ENCODE data around the gene IGFLR1. TPM values are rescaled to one million over a fixed set of nuclear protein-coding genes. Genes with fewer than 3 reads are reported as not detected.

The IGFLR1 gene
- total and polyA plus RNA-seq, 10 donors, result 16.5 to 64.7 (median 46.4) TPM

- 95 to 100% (median 96%) methylated on average over 2 of the region's 2 CpGs for WGBS, 5 donors
- DNase-seq, result no peak
- Histone ChIP-seq H3K9me3 (no peaks in the 10 kb centered on the region), H3K4me3 (no peak overlapping the region), H3K27ac (no peak overlapping the region), H3K36me3 (peaks cover 0 to 56% (median 15%) of the 10 kb centered on the region in 6 donors), H3K4me1 (peaks cover 25 to 51% (median 40%) of the 10 kb centered on the region in 6 donors), H3K27me3 (replicated peaks in 1 of 7) (peaks cover 0 to 23% (median 4%) of the 10 kb centered on the region in 7 donors)
- TF ChIP-seq POLR2AphosphoS5 (IDR thresholded peaks at IDR 0.05) (no peak), POLR2A (IDR thresholded peaks at IDR 0.05) (no peak), CTCF (IDR thresholded peaks at IDR 0.05 in 8 of 11, conservative IDR thresholded peaks at IDR 0.05 in 3 of 11) (no peak)
- intact Hi-C loops (cut with DNase I; ENCODE audit: low total_unique reads), result no loop called here
Observed at GRCh38 chr19:35759697-35760096, 17.4 kb upstream of the IGFLR1 start.

- DNase-seq, result peak; percentile 99
- Histone ChIP-seq H3K4me1 (peaks cover 25 to 53% (median 40%) of the 10 kb centered on the region in 6 donors), H3K27ac (peak within 1 kb of the TSS; percentile 86 to 98 (median 96)), H3K36me3 (peaks cover 0 to 56% (median 22%) of the 10 kb centered on the region in 6 donors), H3K9me3 (no peaks in the 10 kb centered on the region), H3K4me3 (peak within 1 kb of the TSS; percentile 62 to 98 (median 94)), H3K27me3 (replicated peaks in 1 of 7) (peaks cover 0 to 23% (median 4%) of the 10 kb centered on the region in 7 donors)
- peak in 1 of 3 donors; percentile 13 for TF ChIP-seq POLR2A (IDR thresholded peaks at IDR 0.05)
- peak in 1 of 11 experiments; percentile 11 for TF ChIP-seq CTCF (IDR thresholded peaks at IDR 0.05 in 8 of 11, conservative IDR thresholded peaks at IDR 0.05 in 3 of 11)
- peak; percentile 92 to 97 (median 93) for TF ChIP-seq POLR2AphosphoS5 (IDR thresholded peaks at IDR 0.05)
- intact Hi-C loops (cut with DNase I; ENCODE audit: low total_unique reads), result no loop called here
- 0 to 1% (median 0%) methylated on average over 30 to 53 of the region's 53 CpGs for WGBS, 5 donors
Observed at GRCh38 chr19:35757749-35758608, 15.7 kb upstream of the IGFLR1 start, which contains the start of gene PROSER3. PROSER3 (plus strand) TSS chr19:35758176; CDS start chr19:35758216, 40 bp downstream.

- H3K27me3 ChIP-seq (replicated peaks in 1 of 7), result peaks cover 0 to 23% (median 4%) of the 10 kb centered on the region in 7 donors
- DNase-seq, result peak; percentile 87
- peak overlapping the region in 7 of 8 donors; percentile 77 to 98 (median 96) for H3K27ac ChIP-seq
- TF ChIP-seq POLR2AphosphoS5 (IDR thresholded peaks at IDR 0.05) (no peak), CTCF (IDR thresholded peaks at IDR 0.05 in 8 of 11, conservative IDR thresholded peaks at IDR 0.05 in 3 of 11) (no peak), POLR2A (IDR thresholded peaks at IDR 0.05) (no peak)
- H3K4me1 ChIP-seq, result peaks cover 25 to 53% (median 40%) of the 10 kb centered on the region in 6 donors
- peak overlapping the region; percentile 33 to 98 (median 94) for H3K4me3 ChIP-seq
- H3K36me3 ChIP-seq, result peaks cover 0 to 56% (median 27%) of the 10 kb centered on the region in 6 donors
- no peaks in the 10 kb centered on the region for H3K9me3 ChIP-seq
- WGBS, 5 donors, result 7 to 25% (median 9%) methylated on average over 3 to 19 of the region's 19 CpGs
- intact Hi-C loops (cut with DNase I; ENCODE audit: low total_unique reads), result no loop called here
Observed at GRCh38 chr19:35757231-35757748, 15.0 kb upstream of the IGFLR1 start.
